Fibroblast of mammary gland (primary cell): ENCODE data around the gene KIAA1614.

Experiments
- DNase-seq: peaks from one replicate; pipeline ENCODE4 v3.0.0-alpha.2; 2010; ENCODE audit warnings: low read depth
- H3K4me3 ChIP-seq: 2 replicates; pipeline ENCODE4 v1.5.1; 2011; ENCODE audit warnings: low read depth, mild to moderate bottlenecking, low read length, moderate library complexity; ENCODE audit not compliant: control insufficient read depth
- TF ChIP-seq, protein P1 (sequence below): conservative IDR thresholded peaks from 2 replicates; pipeline ENCODE4 v1.5.1; 2011; ENCODE audit warnings: low read depth, low read length, inconsistent platforms; ENCODE audit not compliant: control insufficient read depth, insufficient read depth

The KIAA1614 gene

GRCh38 chr1:180928331-180929230 lies 15.9 kb downstream of the KIAA1614 start:
- no peak overlapping the region for H3K4me3 ChIP-seq
- TF ChIP-seq, protein P1, sequence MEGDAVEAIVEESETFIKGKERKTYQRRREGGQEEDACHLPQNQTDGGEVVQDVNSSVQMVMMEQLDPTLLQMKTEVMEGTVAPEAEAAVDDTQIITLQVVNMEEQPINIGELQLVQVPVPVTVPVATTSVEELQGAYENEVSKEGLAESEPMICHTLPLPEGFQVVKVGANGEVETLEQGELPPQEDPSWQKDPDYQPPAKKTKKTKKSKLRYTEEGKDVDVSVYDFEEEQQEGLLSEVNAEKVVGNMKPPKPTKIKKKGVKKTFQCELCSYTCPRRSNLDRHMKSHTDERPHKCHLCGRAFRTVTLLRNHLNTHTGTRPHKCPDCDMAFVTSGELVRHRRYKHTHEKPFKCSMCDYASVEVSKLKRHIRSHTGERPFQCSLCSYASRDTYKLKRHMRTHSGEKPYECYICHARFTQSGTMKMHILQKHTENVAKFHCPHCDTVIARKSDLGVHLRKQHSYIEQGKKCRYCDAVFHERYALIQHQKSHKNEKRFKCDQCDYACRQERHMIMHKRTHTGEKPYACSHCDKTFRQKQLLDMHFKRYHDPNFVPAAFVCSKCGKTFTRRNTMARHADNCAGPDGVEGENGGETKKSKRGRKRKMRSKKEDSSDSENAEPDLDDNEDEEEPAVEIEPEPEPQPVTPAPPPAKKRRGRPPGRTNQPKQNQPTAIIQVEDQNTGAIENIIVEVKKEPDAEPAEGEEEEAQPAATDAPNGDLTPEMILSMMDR: no peak
- no peak for DNase-seq

DNA sequence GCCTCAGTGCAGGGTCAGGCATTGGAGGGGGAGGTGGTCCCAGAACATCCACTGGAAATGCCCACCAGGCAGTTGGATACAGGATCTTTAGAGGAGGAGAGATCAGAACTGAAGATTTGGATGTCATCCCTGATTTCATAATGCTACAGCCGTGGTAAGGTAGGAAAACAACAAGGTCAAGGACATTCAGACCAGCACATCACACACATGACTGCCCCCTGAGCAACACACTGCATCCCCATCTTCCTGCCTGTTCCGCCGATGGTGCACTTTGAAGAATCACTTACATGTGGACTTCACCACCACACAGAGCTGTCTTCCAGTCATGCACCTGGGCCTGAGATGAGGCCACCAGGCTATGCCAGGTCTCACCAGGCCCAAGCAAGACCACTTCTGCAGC lies 16.7 kb downstream of the KIAA1614 start:
- TF ChIP-seq, protein P1: no peak
- no peak overlapping the region for H3K4me3 ChIP-seq
- no peak for DNase-seq

GRCh38 chr1:180930687-180931086 lies 18.0 kb downstream of the KIAA1614 start:
- DNase-seq: no peak
- TF ChIP-seq, protein P1: no peak
- no peak overlapping the region for H3K4me3 ChIP-seq

- no peak for DNase-seq
- TF ChIP-seq, protein P1: no peak
- H3K4me3 ChIP-seq: no peak overlapping the region
Measured at GRCh38 chr1:180931529-180931928, 18.8 kb downstream of the KIAA1614 start.

- TF ChIP-seq, protein P1: no peak
- DNase-seq: no peak
- H3K4me3 ChIP-seq: no peak overlapping the region
Measured at GRCh38 chr1:180932378-180932777, 19.7 kb downstream of the KIAA1614 start.

DNA sequence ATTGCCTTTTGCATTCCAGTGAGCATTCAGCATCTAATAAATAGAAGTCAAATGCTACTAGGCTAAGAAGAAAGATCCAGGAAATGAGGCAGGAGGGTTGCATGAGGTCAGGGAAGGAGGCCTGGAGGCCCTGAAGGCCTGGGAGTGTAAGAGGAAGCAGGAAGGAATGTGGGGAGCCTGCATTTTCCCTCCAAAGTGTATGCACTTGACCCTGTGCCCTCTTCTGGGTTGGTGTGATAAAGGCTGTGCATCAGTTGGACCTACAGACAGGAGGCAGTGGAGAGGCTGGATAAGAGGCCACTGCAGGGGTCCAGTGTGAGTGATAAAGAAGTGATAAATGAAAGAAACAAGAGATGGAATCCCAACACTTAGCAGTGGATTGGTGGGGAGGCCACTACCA lies 20.4 kb downstream of the KIAA1614 start:
- DNase-seq: no peak
- TF ChIP-seq, protein P1: no peak
- no peak overlapping the region for H3K4me3 ChIP-seq
